GM12872 (cell line): ENCODE results near the gene GPR173.
A peak's percentile ranks its signal among the peaks of the same experiment; 100 is the strongest.

ENCODE experiments used
- CTCF ChIP-seq: IDR thresholded peaks from 3 replicates; pipeline ENCODE4 v1.5.1; 2011; ENCODE audit warnings: low read depth, mild to moderate bottlenecking, low read length, moderate library complexity; ENCODE audit not compliant: insufficient read depth

The GPR173 gene

DNA sequence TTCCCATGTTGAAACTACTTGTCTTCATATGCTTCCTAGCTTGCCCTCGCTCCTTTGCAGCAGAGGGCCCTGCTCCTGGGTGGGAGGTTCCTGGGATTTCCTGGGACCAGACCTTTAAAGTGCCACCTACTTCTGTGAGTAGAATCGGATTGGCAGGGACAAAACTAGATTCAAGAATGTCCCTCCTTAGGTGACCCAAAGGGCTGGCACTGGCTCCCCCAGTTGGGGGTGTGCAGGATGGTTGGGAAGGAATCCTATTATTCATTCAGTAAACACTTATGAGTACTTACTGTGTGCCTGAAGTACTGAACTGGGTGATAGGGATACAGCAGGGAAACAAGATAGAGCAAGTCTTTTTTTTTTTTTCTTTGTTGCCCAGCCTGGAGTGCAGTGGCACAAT is 42.8 kb downstream of the GPR173 start:
- no peak for TF ChIP-seq CTCF

GRCh38 chrX:53093177-53093655 is 44.6 kb downstream of the GPR173 start:
- TF ChIP-seq CTCF, result peak; percentile 55

- no peak for TF ChIP-seq CTCF
Observed at GRCh38 chrX:53093748-53094581, 45.4 kb downstream of the GPR173 start, which contains the start of gene KANTR. TSS of gene KANTR (plus strand) at chrX:53094142. CDS start at chrX:53124273, 30,131 bp downstream.

GRCh38 chrX:53094582-53094905 is 46.0 kb downstream of the GPR173 start:
- TF ChIP-seq CTCF, result no peak

DNA sequence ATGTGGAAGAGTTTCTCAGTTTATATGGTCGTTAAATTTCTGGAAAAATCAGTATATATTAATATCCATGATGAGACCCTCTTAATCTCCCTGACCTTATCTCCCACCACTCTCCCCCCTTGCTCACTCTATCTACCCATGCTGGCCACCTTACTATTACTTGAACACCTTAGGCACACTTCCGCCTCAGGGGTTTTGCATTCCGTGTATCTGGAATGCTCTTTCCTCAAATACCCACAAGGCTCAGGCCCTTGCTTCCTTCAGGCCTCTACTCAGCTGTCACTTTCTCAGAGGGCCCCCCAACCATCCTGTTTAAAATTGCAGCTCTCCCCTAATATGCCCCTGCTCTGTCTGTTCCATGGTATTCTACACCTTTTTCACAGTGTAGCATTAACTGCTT is 47.2 kb downstream of the GPR173 start:
- TF ChIP-seq CTCF, result no peak

DNA sequence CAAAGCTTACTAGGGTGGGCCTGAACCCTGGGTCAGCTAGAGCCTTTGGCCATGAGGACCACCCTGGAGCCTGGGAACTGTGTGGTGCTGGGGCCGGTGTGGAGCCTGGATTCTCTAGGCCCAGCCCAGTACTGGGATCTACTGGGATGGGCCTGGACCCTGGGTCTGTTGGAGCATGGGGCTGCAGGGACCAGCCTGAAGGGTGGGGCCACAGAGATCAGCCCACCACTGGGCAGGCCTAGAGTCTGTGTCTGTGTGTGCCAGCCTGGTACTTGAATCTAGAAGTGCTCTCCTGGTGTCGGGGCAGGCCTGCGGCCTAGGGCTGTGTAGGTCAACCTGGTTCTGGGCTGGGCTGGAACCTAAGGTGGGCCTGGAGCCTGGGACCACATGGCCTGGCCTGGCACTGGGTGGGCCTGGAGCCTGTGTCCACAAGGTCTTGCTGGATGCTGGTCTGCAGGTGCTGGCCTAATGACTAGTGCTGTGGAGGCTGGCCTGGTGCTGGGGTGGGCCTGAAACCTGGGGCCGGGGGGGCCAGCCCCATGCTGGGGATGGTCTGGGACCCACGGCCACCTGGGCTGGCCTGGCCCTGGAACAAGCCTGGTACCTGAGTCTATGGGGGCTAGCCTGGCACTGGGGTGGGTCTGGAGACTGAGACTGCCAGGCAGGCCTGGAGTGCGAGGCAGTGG is 66.4 kb downstream of the GPR173 start:
- no peak for TF ChIP-seq CTCF

- TF ChIP-seq CTCF, result no peak
Observed at GRCh38 chrX:53115550-53115874, 66.9 kb downstream of the GPR173 start.
